AG04450 (cell line): ENCODE measurements around the gene SUSD3. TPM values are rescaled to one million over a fixed set of nuclear protein-coding genes. Genes with fewer than 3 reads are reported as not detected.

Source experiments
- CTCF ChIA-PET: fragments of 300-600, 350-600 bp; formaldehyde crosslinking; extraction: SDS; loops from one replicate; lab custom pipeline; 2022; ENCODE audit warnings: antibody characterized with exemption, inconsistent platforms; lab: Charles Lee
- POLR2A ChIA-PET: fragments of 350-600 bp; formaldehyde crosslinking; extraction: SDS; loops from one replicate; lab custom pipeline; 2021; ENCODE audit warnings: antibody characterized with exemption, inconsistent platforms; lab: Yijun Ruan, JAX
- DNase-seq: peaks from one replicate; pipeline ENCODE4 v3.0.0-alpha.2; 2011; ENCODE audit warnings: low read depth, low spot score
- H3K27ac ChIP-seq: one replicate; pipeline ENCODE4 v1.5.1; 2012; ENCODE audit warnings: low read depth, low read length, control low read depth
- H3K27me3 ChIP-seq: one replicate; pipeline ENCODE4 v1.6.0; 2012; ENCODE audit warnings: low read length; ENCODE audit not compliant: control insufficient read depth, insufficient read depth
- H3K4me3 ChIP-seq: 2 replicates; pipeline ENCODE4 v1.5.1; 2011; ENCODE audit warnings: mild to moderate bottlenecking, low read depth, low read length, control low read depth
- H3K9me3 ChIP-seq: 2 replicates; pipeline ENCODE4 v1.5.1; 2012; ENCODE audit warnings: low read length; ENCODE audit not compliant: control insufficient read depth, insufficient read depth
- CTCF ChIP-seq: IDR thresholded peaks from 2 replicates; pipeline ENCODE4 v1.5.1; 2011; ENCODE audit warnings: low read depth, low read length, control low read depth, inconsistent platforms
- polyA plus RNA-seq: library from polyadenylated mRNA; depleted of rRNA; stranded (reverse); fragments of >200 nt; gene quantifications from 2 replicates; pipeline ENCODE4 v1.2.3, GENCODE V29; 2011

SUSD3 gene
- polyA plus RNA-seq, 1 experiment, result 1.4 TPM

GRCh38 chr9:93052791-93053540, 5.5 kb upstream of the SUSD3 start:
- DNase-seq, result no peak
- no peak for TF ChIP-seq CTCF
- H3K9me3 ChIP-seq, result no peaks in the 10 kb centered on the region
- ChIA-PET CTCF (no interaction called here), POLR2A (no interaction called here)
- H3K4me3 ChIP-seq, result no peak overlapping the region
- H3K27me3 ChIP-seq, result peaks cover 7% of the 10 kb centered on the region
- H3K27ac ChIP-seq, result no peak overlapping the region

GRCh38 chr9:93053781-93054331, 4.6 kb upstream of the SUSD3 start:
- POLR2A ChIA-PET, result no interaction called here
- CTCF ChIA-PET, result interaction anchor here (0.6 to 0.7 kb wide), 2 partner anchors 13 to 231 kb away, joined by 3 to 4 read pairs; no protein-coding TSS in a partner anchor

GRCh38 chr9:93054758-93055704, 3.5 kb upstream of the SUSD3 start:
- Histone ChIP-seq H3K27me3 (peaks cover 10% of the 10 kb centered on the region), H3K4me3 (no peak overlapping the region), H3K9me3 (no peaks in the 10 kb centered on the region), H3K27ac (no peak overlapping the region)
- DNase-seq, result no peak
- ChIA-PET POLR2A (no interaction called here), CTCF (interaction anchor here (0.7 kb wide), 1 partner anchor 14 kb away, joined by 3 read pairs; no protein-coding TSS in a partner anchor)
- TF ChIP-seq CTCF, result no peak

More at GRCh38 chr9:93053781-93054331, 4.6 kb upstream of the SUSD3 start:
- no peak for TF ChIP-seq CTCF
- Histone ChIP-seq H3K9me3 (no peaks in the 10 kb centered on the region), H3K27me3 (peaks cover 7% of the 10 kb centered on the region), H3K4me3 (no peak overlapping the region), H3K27ac (no peak overlapping the region)
- DNase-seq, result no peak

- Histone ChIP-seq H3K27me3 (peaks cover 12% of the 10 kb centered on the region), H3K27ac (no peak overlapping the region), H3K4me3 (no peak overlapping the region), H3K9me3 (no peaks in the 10 kb centered on the region)
- ChIA-PET POLR2A (interaction anchor here (0.6 kb wide), 1 partner anchor 9 kb away, joined by 3 read pairs; no protein-coding TSS in a partner anchor), CTCF (no interaction called here)
- no peak for TF ChIP-seq CTCF
- no peak for DNase-seq
Observed at GRCh38 chr9:93057042-93057702, 1.3 kb upstream of the SUSD3 start.
